K562 (cell line): ENCODE data around the gene SYCP2. TPM values are rescaled to one million over a fixed set of nuclear protein-coding genes. Genes with fewer than 3 reads are reported as not detected.

ENCODE experiments used
- ATAC-seq: fragments of 200-7000 bp; cut with Tn5 transposase; 3 replicates; pipeline ENCODE4 v1.9.1; 2020; ENCODE audit warnings: moderate library complexity
- BruUV-seq: library from RNA; stranded (reverse); fragments of 400-500 nt; replicated peaks from 2 replicates; lab custom pipeline; 2021; lab: Mats Ljungman, UMichigan
- CTCF ChIA-PET: fragments of 300-600 bp; formaldehyde crosslinking; extraction: SDS; loops from one replicate; lab custom pipeline; 2021; ENCODE audit warnings: low intra/inter-chr PET ratio; lab: Yijun Ruan, JAX
- POLR2A ChIA-PET: fragments of 300-600, 350-650 bp; sonication (Branson Sonifier 250); formaldehyde crosslinking; extraction: SDS; loops from one replicate; lab custom pipeline; 2021; ENCODE audit warnings: antibody characterized with exemption, inconsistent platforms; lab: Yijun Ruan, JAX
- DNase-seq, 4 experiments: peaks; one replicate each; pipeline versions ENCODE4 v3.0.0 to v3.0.0-alpha.2; 2011 to 2018; ENCODE audit warnings: low spot score in 3 of 4, mixed read lengths in 3 of 4; ENCODE audit errors: extremely low read depth in 1 of 4
- FAIRE-seq: peaks from 2 replicates; lab custom pipeline; 2011; peaks lifted over from hg19 to GRCh38; lab: Jason Lieb, UNC
- H2AFZ ChIP-seq: 2 replicates; pipeline ENCODE4 v1.6.0; 2011; ENCODE audit warnings: low read depth, low read length, control low read depth, inconsistent platforms
- H3K27ac ChIP-seq: fragments of 200-600 bp; 3 replicates; pipeline ENCODE4 v1.8.0; 2011; ENCODE audit warnings: low read depth, mild to moderate bottlenecking, control low read depth, inconsistent platforms, low read length, moderate library complexity, mixed read lengths; ENCODE audit errors: extremely low read depth
- H3K27me3 ChIP-seq, 2 experiments: fragments of 300-600 bp in 1 of 2; 2 replicates in 1 of 2; 3 replicates in 1 of 2; pipeline versions ENCODE4 v1.6.0 to v1.8.0; 2011; ENCODE audit warnings: inconsistent platforms in 2 of 2, low read length in 2 of 2, mild to moderate bottlenecking in 1 of 2, mixed read lengths in 1 of 2, moderate library complexity in 1 of 2; ENCODE audit not compliant: control insufficient read depth in 2 of 2, insufficient read depth in 2 of 2
- H3K36me3 ChIP-seq: fragments of 300-600 bp; 3 replicates; pipeline ENCODE4 v1.8.0; 2011; ENCODE audit warnings: mild to moderate bottlenecking, low read length, inconsistent platforms; ENCODE audit not compliant: control insufficient read depth, insufficient read depth
- H3K4me1 ChIP-seq, 2 experiments: fragments of 200-600 bp in 1 of 2; replicated peaks in 1 of 2; 2 replicates in 1 of 2; 3 replicates in 1 of 2; pipeline versions ENCODE4 v1.5.1 to v1.8.0; 2011; ENCODE audit warnings: inconsistent platforms in 2 of 2, low read length in 2 of 2, mild to moderate bottlenecking in 1 of 2, mixed read lengths in 1 of 2, moderate library complexity in 1 of 2; ENCODE audit not compliant: control insufficient read depth in 2 of 2, insufficient read depth in 2 of 2
- H3K4me2 ChIP-seq: 2 replicates; pipeline ENCODE4 v1.6.1; 2011; ENCODE audit warnings: low read length, control low read depth, inconsistent platforms, mixed read lengths; ENCODE audit not compliant: insufficient read depth
- H3K4me3 ChIP-seq: fragments of 200-600 bp; sonication (generic), shearing (Covaris generic); 2 replicates; pipeline ENCODE4 v1.5.1; 2016; ENCODE audit warnings: control low read depth, inconsistent platforms
- H3K79me2 ChIP-seq: fragments of 200-600 bp; 3 replicates; pipeline ENCODE4 v1.8.0; 2011; ENCODE audit warnings: low read length, inconsistent platforms; ENCODE audit not compliant: control insufficient read depth, insufficient read depth
- H3K9ac ChIP-seq, 2 experiments: 2 replicates each; pipeline versions ENCODE4 v1.6.0 to v1.6.1; 2011; ENCODE audit warnings: low read depth in 2 of 2, low read length in 2 of 2, control low read depth in 1 of 2, inconsistent platforms in 1 of 2, mild to moderate bottlenecking in 1 of 2, mixed read lengths in 1 of 2; ENCODE audit not compliant: insufficient read depth in 1 of 2
- H3K9me1 ChIP-seq: one replicate; pipeline ENCODE4 v1.6.0; 2011; ENCODE audit warnings: inconsistent platforms, mild to moderate bottlenecking, low read length, moderate library complexity; ENCODE audit not compliant: control insufficient read depth, insufficient read depth
- H3K9me3 ChIP-seq: replicated peaks from 2 replicates; pipeline ENCODE4 v1.5.1; 2011; ENCODE audit warnings: low read depth, low read length, inconsistent platforms; ENCODE audit not compliant: control insufficient read depth, insufficient read depth
- H4K20me1 ChIP-seq: replicated peaks from 2 replicates; pipeline ENCODE4 v1.6.1; 2011; ENCODE audit warnings: low read length, inconsistent platforms, mixed read lengths; ENCODE audit not compliant: control insufficient read depth, insufficient read depth
- CBFA2T2 ChIP-seq: fragments of 450-650 bp; conservative IDR thresholded peaks from 2 replicates; pipeline ENCODE4 v1.6.1; 2017; ENCODE audit warnings: mild to moderate bottlenecking
- HNRNPH1 ChIP-seq: fragments of 200-400 bp; formaldehyde crosslinking; optimal IDR thresholded peaks from 2 replicates; pipeline ENCODE3; 2017; ENCODE audit warnings: low read depth, mild to moderate bottlenecking, low read length, moderate library complexity
- MAFF ChIP-seq: IDR thresholded peaks from 2 replicates; pipeline ENCODE4 v1.6.1; 2012; ENCODE audit warnings: low read length, improper control_type of control experiment
- PHB ChIP-seq: fragments of 250-450 bp; sonication (Bioruptor Pico); IDR thresholded peaks from 2 replicates; pipeline ENCODE4 v1.5.0; 2021
- PURB ChIP-seq: sonication (generic); formaldehyde crosslinking; IDR thresholded peaks from 2 replicates; pipeline ENCODE4 v1.9.0; 2021; ENCODE audit warnings: low read depth, mild to moderate bottlenecking, missing genetic modification reagents
- RUNX1 ChIP-seq: sonication (generic); IDR thresholded peaks from 2 replicates; pipeline ENCODE4 v1.6.1; 2016; ENCODE audit warnings: antibody characterized with exemption, low read depth
- THRA ChIP-seq: fragments of 450-650 bp; IDR thresholded peaks from 2 replicates; pipeline ENCODE4 v1.6.1; 2017; ENCODE audit warnings: mild to moderate bottlenecking, moderate library complexity
- U2AF1 ChIP-seq: fragments of 200-400 bp; formaldehyde crosslinking; optimal IDR thresholded peaks from 2 replicates; pipeline ENCODE3; 2017; ENCODE audit warnings: mild to moderate bottlenecking, low read depth, low read length, moderate library complexity
- ZNF124 ChIP-seq: sonication (generic); formaldehyde crosslinking; IDR thresholded peaks from 2 replicates; pipeline ENCODE4 v1.8.1; 2022; ENCODE audit warnings: missing genetic modification reagents
- ZNF436 ChIP-seq: fragments of 250-450, 450-650 bp; sonication (Bioruptor Pico); formaldehyde crosslinking; IDR thresholded peaks from 2 replicates; pipeline ENCODE4 v1.7.0; 2020; ENCODE audit warnings: mild to moderate bottlenecking
- ZNF512 ChIP-seq: IDR thresholded peaks from 2 replicates; pipeline ENCODE4 v1.6.1; 2016; ENCODE audit warnings: missing genetic modification characterization, missing compliant biosample characterization
- ZNF639 ChIP-seq, 2 experiments: fragments of 200-800 bp in 1 of 2; sonication (Bioruptor generic) in 1 of 2; sonication (generic) in 1 of 2; formaldehyde crosslinking in 1 of 2; IDR thresholded peaks in 1 of 2; conservative IDR thresholded peaks in 1 of 2; 2 replicates each; pipeline versions ENCODE4 v1.5.0 to v1.6.1; 2016 to 2020; ENCODE audit warnings: missing compliant biosample characterization in 1 of 2, missing genetic modification characterization in 1 of 2, missing genetic modification reagents in 1 of 2
- WGBS: fragments of 100-300 bp; shearing (Covaris generic); methylation state at CpG from one replicate; pipeline ENCODE4 v1.1.6; 2016; ENCODE audit warnings: low coverage, mixed read lengths; ENCODE audit not compliant: insufficient coverage; ENCODE audit errors: missing lambda C conversion rate; 5-methylcytosine and 5-hydroxymethylcytosine counted together
- in situ Hi-C: fragments of 300-500 bp; cut with MboI; formaldehyde crosslinking; loops from 4 replicates; pipeline ENCODE4 v1.15.0; 2018; ENCODE audit warnings: inconsistent platforms, mixed read lengths
- intact Hi-C: fragments of 100-400 bp; cut with micrococcal nuclease; formaldehyde crosslinking; loops from 2 replicates; pipeline ENCODE4 v1.14.2; 2022
- polyA plus RNA-seq, 8 experiments: library from polyadenylated mRNA; depleted of rRNA in 4 of 8; stranded (reverse) in 5 of 8; unstranded in 3 of 8; fragments of >200 nt; fragmentation: Nextera tagmentation in 2 of 8; fragmentation: Illumina TruSeq in 1 of 8; extraction: Ambion mirVana in 2 of 8; extraction: Trizol in 1 of 8; gene quantifications; 2 replicates each; pipeline versions ENCODE4 v1.2.1 to v1.2.3, GENCODE V29; 2011 to 2014; ENCODE audit warnings: inconsistent platforms in 1 of 8, missing spikeins in 1 of 8
- total RNA-seq, 7 experiments: library from RNA; depleted of rRNA in 6 of 7; stranded (reverse); fragments of >200 nt in 6 of 7; fragmentation: Illumina TruSeq in 2 of 7; extraction: Trizol in 2 of 7; gene quantifications; 2 replicates each; pipeline versions ENCODE4 v1.2.1 to v1.2.3, GENCODE V29; 2011 to 2021; ENCODE audit warnings: low replicate concordance in 1 of 7

The SYCP2 gene
- total and polyA plus RNA-seq, 9 of the 15 experiments (the other 6 are each of a cell fraction or from before 2014, with no cell fraction given): 0.24 to 1.6 (median 0.67) TPM

- Histone ChIP-seq H4K20me1 (no peaks in the 10 kb centered on the region; the same call in 1 of the 2 replicates), H3K4me2 (no peak overlapping the region), H3K9ac (no peak overlapping the region), H3K79me2 (no peaks in the 10 kb centered on the region), H2AFZ (no peak overlapping the region), H3K9me1 (no peaks in the 10 kb centered on the region), H3K36me3 (no peaks in the 10 kb centered on the region), H3K9me3 (no peaks in the 10 kb centered on the region), H3K4me3 (no peak overlapping the region), H3K27ac (no peak overlapping the region), H3K4me1 (no peaks in the 10 kb centered on the region), H3K27me3 (peaks cover 0 to 26% of the 10 kb centered on the region in 2 experiments; a peak in 1 of 5 replicates)
- TF ChIP-seq RUNX1 (no peak), ZNF436 (CRISPR knock-in tag) (no peak), U2AF1 (no peak), ZNF639 (CRISPR knock-in tag; conservative IDR thresholded peaks at IDR 0.05 in 1 of 2, IDR thresholded peaks at IDR 0.05 in 1 of 2) (no peak), MAFF (no peak), ZNF512 (no peak), PURB (CRISPR knock-in tag) (no peak), ZNF124 (CRISPR knock-in tag) (no peak), PHB (no peak), THRA (no peak), HNRNPH1 (no peak), CBFA2T2 (no peak)
- 0% methylated on average over 11 of the region's 11 CpGs for WGBS
- in situ Hi-C loops (loop anchor here (10.0 kb wide), 1 partner anchor 1964 kb away; no protein-coding TSS in a partner anchor), intact Hi-C loops (no loop called here)
- no TSS peak for BruUV-seq
- ATAC-seq (no peak), DNase-seq (no peak), FAIRE-seq (no peak)
- ChIA-PET CTCF (no interaction called here), POLR2A (interaction anchor here (0.5 to 0.6 kb wide), 3 partner anchors 11 to 91 kb away, joined by 3 read pairs; no protein-coding TSS in a partner anchor)
These were observed 113.0 kb downstream of the SYCP2 start for GRCh38 chr20:59820204-59821041.
